ENCODE measurements around the gene OTOGL. TPM values are rescaled to one million over a fixed set of nuclear protein-coding genes. Genes with fewer than 3 reads are reported as not detected.
"Not testable (repeated sequence)": the region's sequence is repeated elsewhere in the genome, so short reads cannot be mapped to it uniquely, and the experiment has no call there.

The OTOGL gene
- total and polyA plus RNA-seq, 4 donors, result 0.09 to 0.71 (median 0.21) TPM

GRCh38 chr12:80241576-80242273 lies 142.4 kb downstream of the OTOGL start:
- H3K27ac ChIP-seq (ENCODE audit: low read depth in 1 of 2, low read length in 1 of 2), result no peak overlapping the region
- WGBS, 2 donors, result 51 to 69% methylated on average over 5 of the region's 5 CpGs
- ATAC-seq (ENCODE audit: insufficient read depth, low FRiP score), result no peak

GRCh38 chr12:80242321-80242720 lies 143.0 kb downstream of the OTOGL start:
- ATAC-seq (ENCODE audit: insufficient read depth, low FRiP score) (no peak), DNase-seq (no peak)
- Histone ChIP-seq H3K9ac (ENCODE audit: insufficient read depth in 1 of 2, low read length in 2 of 2) (no peak overlapping the region), H3K27ac (ENCODE audit: low read depth in 1 of 2, low read length in 1 of 2) (no peak overlapping the region), H3K36me3 (ENCODE audit: control insufficient read depth in 4 of 4, insufficient read depth in 4 of 4, low read length in 4 of 4) (no peaks in the 10 kb centered on the region), H3K9me3 (ENCODE audit: control insufficient read depth in 4 of 4, insufficient read depth in 3 of 4, low read length in 3 of 4) (no peaks in the 10 kb centered on the region), H3K4me1 (ENCODE audit: control insufficient read depth in 5 of 5, insufficient read depth in 5 of 5, low read length in 5 of 5) (peaks cover 0 to 5% (median 0%) of the 10 kb centered on the region in 5 donors), H3K4me3 (no peak overlapping the region), H3K27me3 (ENCODE audit: control insufficient read depth in 3 of 3, insufficient read depth in 3 of 3, low read length in 2 of 3) (no peaks in the 10 kb centered on the region)
- TF ChIP-seq CTCF (IDR thresholded peaks at IDR 0.05; ENCODE audit: control extremely low read depth, extremely low read depth), result no peak
- WGBS, 2 donors, result 37 to 56% methylated on average over 1 of the region's 1 CpG

More at GRCh38 chr12:80241576-80242273, 142.4 kb downstream of the OTOGL start:
- H3K4me3 ChIP-seq, result no peak overlapping the region
- no peak for TF ChIP-seq CTCF (IDR thresholded peaks at IDR 0.05; ENCODE audit: control extremely low read depth, extremely low read depth)
- DNase-seq, result no peak
- peaks cover 0 to 5% (median 0%) of the 10 kb centered on the region in 5 donors for H3K4me1 ChIP-seq (ENCODE audit: control insufficient read depth in 5 of 5, insufficient read depth in 5 of 5, low read length in 5 of 5)
- no peaks in the 10 kb centered on the region for H3K36me3 ChIP-seq (ENCODE audit: control insufficient read depth in 4 of 4, insufficient read depth in 4 of 4, low read length in 4 of 4)
- H3K9ac ChIP-seq (ENCODE audit: insufficient read depth in 1 of 2, low read length in 2 of 2), result no peak overlapping the region
- no peaks in the 10 kb centered on the region for H3K27me3 ChIP-seq (ENCODE audit: control insufficient read depth in 3 of 3, insufficient read depth in 3 of 3, low read length in 2 of 3)
- H3K9me3 ChIP-seq (ENCODE audit: control insufficient read depth in 4 of 4, insufficient read depth in 3 of 4, low read length in 3 of 4), result no peaks in the 10 kb centered on the region

- not testable (repeated sequence) for H3K9ac ChIP-seq (ENCODE audit: insufficient read depth in 1 of 2, low read length in 2 of 2); H3K4me1 ChIP-seq (ENCODE audit: control insufficient read depth in 5 of 5, insufficient read depth in 5 of 5, low read length in 5 of 5); H3K27ac ChIP-seq (ENCODE audit: low read depth in 1 of 2, low read length in 1 of 2); H3K4me3 ChIP-seq; H3K9me3 ChIP-seq (ENCODE audit: control insufficient read depth in 4 of 4, insufficient read depth in 3 of 4, low read length in 3 of 4); H3K27me3 ChIP-seq (ENCODE audit: control insufficient read depth in 3 of 3, insufficient read depth in 3 of 3, low read length in 2 of 3); DNase-seq; H3K36me3 ChIP-seq (ENCODE audit: control insufficient read depth in 4 of 4, insufficient read depth in 4 of 4, low read length in 4 of 4); ATAC-seq (ENCODE audit: insufficient read depth, low FRiP score)
- 77 to 84% methylated on average over 20 of the region's 20 CpGs for WGBS, 2 donors
Measured at GRCh38 chr12:80249581-80249980, 150.2 kb downstream of the OTOGL start.

- 78 to 94% methylated on average over 2 of the region's 2 CpGs for WGBS, 2 donors
- Histone ChIP-seq H3K9ac (ENCODE audit: insufficient read depth in 1 of 2, low read length in 2 of 2) (no peak overlapping the region), H3K4me3 (no peak overlapping the region), H3K9me3 (ENCODE audit: control insufficient read depth in 4 of 4, insufficient read depth in 3 of 4, low read length in 3 of 4) (no peaks in the 10 kb centered on the region), H3K36me3 (ENCODE audit: control insufficient read depth in 4 of 4, insufficient read depth in 4 of 4, low read length in 4 of 4) (no peaks in the 10 kb centered on the region), H3K27ac (ENCODE audit: low read depth in 1 of 2, low read length in 1 of 2) (no peak overlapping the region), H3K4me1 (ENCODE audit: control insufficient read depth in 5 of 5, insufficient read depth in 5 of 5, low read length in 5 of 5) (peaks cover 0 to 5% (median 0%) of the 10 kb centered on the region in 5 donors), H3K27me3 (ENCODE audit: control insufficient read depth in 3 of 3, insufficient read depth in 3 of 3, low read length in 2 of 3) (no peaks in the 10 kb centered on the region)
- DNase-seq, result no peak
- TF ChIP-seq CTCF (IDR thresholded peaks at IDR 0.05; ENCODE audit: control extremely low read depth, extremely low read depth), result no peak
- ATAC-seq (ENCODE audit: insufficient read depth, low FRiP score), result no peak
Measured at GRCh38 chr12:80257920-80258319, 158.6 kb downstream of the OTOGL start.
